ENCODE measurements around the gene PELO.

DNA sequence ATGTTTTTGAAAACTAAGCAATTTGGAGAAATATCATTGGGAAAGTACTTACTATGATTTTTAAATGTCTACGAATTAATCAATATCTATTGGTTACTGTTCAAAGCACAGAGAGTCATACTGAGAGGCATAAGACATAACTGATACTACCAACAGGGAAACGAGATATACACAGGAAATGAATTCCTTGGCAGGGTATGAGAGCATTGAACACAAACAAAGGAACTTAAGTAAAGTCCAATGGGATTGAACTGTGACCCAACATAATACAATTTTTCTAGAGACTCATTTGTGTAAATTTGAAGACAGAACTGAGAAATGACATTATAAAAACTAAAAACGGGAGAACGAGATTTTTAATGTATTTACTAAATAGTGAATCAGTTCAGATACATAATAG is 1.3 kb upstream of the PELO start:
- TF ChIP-seq CTCF (IDR thresholded peaks at IDR 0.05), result no peak
- TF ChIP-seq POLR2A (IDR thresholded peaks at IDR 0.05), result no peak
